ENCODE measurements around the gene UGT1A6. TPM values are rescaled to one million over a fixed set of nuclear protein-coding genes. Genes with fewer than 3 reads are reported as not detected.

UGT1A6 gene
- total and polyA plus RNA-seq, 2 experiments from 2014 or later, result not detected

GRCh38 chr2:233816334-233816733 lies 123.6 kb downstream of the UGT1A6 start:
- no peaks in the 10 kb centered on the region for H3K36me3 ChIP-seq (ENCODE audit: insufficient read depth)
- no peak for ATAC-seq

More at GRCh38 chr2:233816334-233816733, 123.6 kb downstream of the UGT1A6 start:
- H3K9me2 ChIP-seq (ENCODE audit: insufficient read depth), result peaks cover 6% of the 10 kb centered on the region
- no peaks in the 10 kb centered on the region for H4K20me1 ChIP-seq (replicated peaks; ENCODE audit: insufficient read depth)
- H3F3A ChIP-seq (replicated peaks; ENCODE audit: low read depth), result no peaks in the 10 kb centered on the region
- H3K4me2 ChIP-seq, result no peak overlapping the region
- H3K27me3 ChIP-seq (ENCODE audit: insufficient read depth), result no peaks in the 10 kb centered on the region
- no peaks in the 10 kb centered on the region for H3K79me2 ChIP-seq (replicated peaks; ENCODE audit: insufficient read depth)
- no peak overlapping the region for H3K4me3 ChIP-seq
- H3K27ac ChIP-seq (ENCODE audit: low read depth), result no peak overlapping the region
- H3K27ac Mint-ChIP-seq, result no peak overlapping the region
- TF ChIP-seq CTCF (conservative IDR thresholded peaks at IDR 0.05; ENCODE audit: low read depth in 2 of 2) (no peak), JUNB (IDR thresholded peaks at IDR 0.05; ENCODE audit: unreplicated experiment) (no peak), REST (IDR thresholded peaks at IDR 0.05; ENCODE audit: unreplicated experiment) (no peak), NANOG (IDR thresholded peaks at IDR 0.05; ENCODE audit: borderline replicate concordance) (no peak), EZH2 (IDR thresholded peaks at IDR 0.05; ENCODE audit: low read depth, unreplicated experiment) (no peak), ZNF331 (CRISPR knock-in tag; IDR thresholded peaks at IDR 0.05; ENCODE audit: low read depth) (no peak), CREB1 (CRISPR knock-in tag; IDR thresholded peaks at IDR 0.05; ENCODE audit: low read depth) (no peak), EZH2phosphoT487 (IDR thresholded peaks at IDR 0.05; ENCODE audit: unreplicated experiment) (no peak), ZNF114 (CRISPR knock-in tag; IDR thresholded peaks at IDR 0.05) (no peak), ETS1 (IDR thresholded peaks at IDR 0.05) (no peak), ZNF462 (CRISPR knock-in tag; IDR thresholded peaks at IDR 0.05) (no peak), STAT1 (IDR thresholded peaks at IDR 0.05; ENCODE audit: unreplicated experiment) (no peak), POLR2AphosphoS5 (IDR thresholded peaks at IDR 0.05; ENCODE audit: low read depth) (no peak)
- H3K36me3 Mint-ChIP-seq (ENCODE audit: low read depth), result no peaks in the 10 kb centered on the region
- no peaks in the 10 kb centered on the region; the same call in 2 of the 3 replicates for H3K4me1 Mint-ChIP-seq
- no peak for DNase-seq (ENCODE audit: low spot score)
- no peaks in the 10 kb centered on the region for H3K4me1 ChIP-seq (ENCODE audit: insufficient read depth)
- H3K27me3 Mint-ChIP-seq (ENCODE audit: insufficient read depth, low read depth, poor library complexity), result peaks cover 12% of the 10 kb centered on the region
- no peak overlapping the region for H3K4me3 Mint-ChIP-seq
- no peaks in the 10 kb centered on the region for H3K9me3 Mint-ChIP-seq
- H2AFZ ChIP-seq, result no peak overlapping the region

Measured in GM23338 (cell line).